AG08395 (cell line): ENCODE results near the gene SKP2.
"Not testable (repeated sequence)": the region's sequence is repeated elsewhere in the genome, so short reads cannot be mapped to it uniquely, and the experiment has no call there.

Source experiments
- DNase-seq: peaks from one replicate; pipeline ENCODE4 v3.0.0; 2012; ENCODE audit warnings: mixed read lengths, low spot score

SKP2 gene

DNA sequence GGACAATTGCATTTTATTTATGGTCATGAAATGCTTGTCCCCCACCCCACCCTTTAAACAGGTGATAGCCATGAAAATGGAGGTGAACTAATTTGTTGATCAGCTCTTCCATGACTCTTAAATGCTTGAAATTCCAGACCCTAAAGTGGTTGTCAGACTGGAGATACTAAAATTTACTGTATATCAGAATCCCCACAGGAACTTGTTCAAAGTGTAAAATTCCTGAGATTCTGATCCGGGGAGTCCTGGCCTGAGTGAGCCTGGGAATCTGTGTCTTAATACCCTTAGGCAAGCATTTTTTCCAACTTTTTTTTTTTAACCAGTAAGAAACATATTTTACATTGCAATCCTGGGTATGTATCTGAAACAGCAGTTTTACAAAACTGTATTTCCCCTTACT is 4.7 kb downstream of the SKP2 start:
- peak; percentile 76 for DNase-seq

GRCh38 chr5:36158144-36158543 is 6.2 kb downstream of the SKP2 start:
- DNase-seq, result peak; percentile 12

- DNase-seq, result no peak
Observed at GRCh38 chr5:36160617-36161016, 8.7 kb downstream of the SKP2 start.

GRCh38 chr5:36161361-36161760 is 9.4 kb downstream of the SKP2 start:
- DNase-seq, result no peak

- no peak for DNase-seq
Observed at GRCh38 chr5:36162810-36163486, 11.0 kb downstream of the SKP2 start.

GRCh38 chr5:36164461-36164860 is 12.6 kb downstream of the SKP2 start:
- no peak for DNase-seq

GRCh38 chr5:36168737-36169136 is 16.8 kb downstream of the SKP2 start:
- DNase-seq, result no peak

GRCh38 chr5:36170832-36171424 is 19.0 kb downstream of the SKP2 start:
- DNase-seq, result no peak

GRCh38 chr5:36172599-36172998 is 20.7 kb downstream of the SKP2 start:
- no peak for DNase-seq

DNA sequence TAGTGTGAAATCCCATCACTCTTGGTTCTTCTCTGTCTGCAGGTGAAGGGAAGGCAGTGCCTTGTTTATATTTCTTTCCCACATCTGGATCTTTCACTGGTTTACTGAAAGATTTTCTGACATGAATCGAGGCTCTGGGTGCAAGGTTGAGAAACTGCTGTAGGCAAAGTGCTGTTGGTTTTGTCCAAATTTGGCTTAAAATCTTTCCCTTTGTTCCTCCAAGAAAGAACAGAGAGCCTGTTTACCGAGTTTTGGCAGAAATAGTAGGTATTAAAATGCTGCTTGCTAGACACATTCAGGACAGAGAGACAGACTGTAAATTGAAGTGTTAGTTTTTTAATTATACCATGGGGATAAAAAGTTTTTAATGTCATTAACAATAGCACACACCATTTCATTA is 21.5 kb downstream of the SKP2 start:
- DNase-seq, result no peak

- no peak for DNase-seq
Observed at GRCh38 chr5:36174119-36174518, 22.2 kb downstream of the SKP2 start.

DNA sequence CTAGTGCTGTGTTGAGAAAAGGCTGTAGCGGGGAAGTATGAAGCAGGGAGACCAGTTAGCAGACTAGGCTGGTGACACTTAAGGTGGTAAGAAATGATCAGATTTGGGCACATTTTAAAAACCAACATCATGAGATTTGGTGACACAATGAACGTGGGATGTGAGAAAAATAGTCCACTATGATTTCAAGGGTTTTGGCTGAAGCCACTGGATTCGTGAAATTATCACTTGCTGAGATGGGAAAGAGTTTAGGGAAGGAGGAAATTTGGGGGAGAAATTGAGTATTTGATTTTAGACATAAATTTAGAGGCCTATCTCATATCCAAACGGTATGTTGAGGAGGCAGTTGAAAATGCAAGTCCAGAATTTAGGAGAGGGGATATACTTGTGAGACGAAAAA is 23.1 kb downstream of the SKP2 start:
- no peak for DNase-seq

GRCh38 chr5:36177154-36177553 is 25.2 kb downstream of the SKP2 start:
- no peak for DNase-seq

DNA sequence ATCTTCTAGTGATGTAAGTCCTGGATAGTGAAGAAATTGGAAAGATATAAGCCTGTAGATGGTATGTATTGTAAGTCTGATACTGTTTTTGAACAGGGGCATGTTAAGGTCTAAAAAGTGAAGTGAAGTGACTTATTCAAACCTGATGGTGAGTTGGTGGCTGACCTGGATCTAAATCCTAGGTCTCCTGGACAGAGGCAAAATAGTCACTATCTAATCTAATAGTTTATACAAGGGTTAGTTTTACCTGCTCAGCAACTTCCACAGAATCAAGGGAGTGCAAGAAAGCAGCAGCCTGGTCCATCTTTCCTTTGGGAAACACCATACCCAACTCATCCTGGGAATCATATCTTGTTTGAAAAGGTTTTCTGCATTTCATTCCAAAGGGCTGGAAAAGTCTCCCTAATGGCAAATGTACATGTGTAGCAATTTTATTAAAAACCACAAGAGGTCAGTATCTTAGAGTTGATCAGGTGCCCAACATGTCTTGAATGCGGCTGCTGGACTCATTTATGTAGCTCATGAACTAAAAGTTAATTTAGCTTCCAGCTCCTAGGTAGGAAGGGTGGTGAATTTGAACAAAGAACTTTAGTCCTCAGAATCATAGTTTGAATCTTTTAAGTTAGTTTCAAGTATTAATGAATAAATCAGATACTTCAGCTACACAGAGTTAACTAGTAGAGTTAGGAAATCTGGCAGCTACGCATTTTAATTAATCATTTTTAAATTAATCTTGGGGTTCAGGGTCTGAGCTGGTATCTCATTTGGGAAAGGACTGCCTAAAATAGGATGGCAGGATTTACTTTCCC is 26.0 kb downstream of the SKP2 start:
- DNase-seq, result peak; percentile 54

DNA sequence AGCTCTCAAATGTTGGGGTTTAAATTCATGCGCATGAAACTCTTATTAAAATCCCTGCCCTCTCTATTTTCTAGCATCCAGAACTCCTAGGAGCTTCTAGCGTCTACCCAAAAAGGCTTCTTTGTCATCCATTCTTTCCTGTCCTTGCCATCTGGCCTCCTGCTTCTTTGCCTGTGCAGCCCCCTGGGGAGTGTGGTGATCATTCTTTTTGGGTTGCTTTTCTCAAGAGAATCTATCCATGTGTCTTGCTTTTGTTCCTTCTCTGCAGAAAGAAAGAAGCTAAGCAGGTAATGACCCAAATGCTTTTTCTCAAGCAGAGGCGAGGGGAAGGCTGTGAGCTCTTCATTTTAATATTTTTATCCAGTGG is 26.6 kb downstream of the SKP2 start:
- DNase-seq, result no peak

GRCh38 chr5:36179950-36180349 is 28.0 kb downstream of the SKP2 start:
- DNase-seq, result no peak

- no peak for DNase-seq
Observed at GRCh38 chr5:36180556-36181350, 28.8 kb downstream of the SKP2 start.

DNA sequence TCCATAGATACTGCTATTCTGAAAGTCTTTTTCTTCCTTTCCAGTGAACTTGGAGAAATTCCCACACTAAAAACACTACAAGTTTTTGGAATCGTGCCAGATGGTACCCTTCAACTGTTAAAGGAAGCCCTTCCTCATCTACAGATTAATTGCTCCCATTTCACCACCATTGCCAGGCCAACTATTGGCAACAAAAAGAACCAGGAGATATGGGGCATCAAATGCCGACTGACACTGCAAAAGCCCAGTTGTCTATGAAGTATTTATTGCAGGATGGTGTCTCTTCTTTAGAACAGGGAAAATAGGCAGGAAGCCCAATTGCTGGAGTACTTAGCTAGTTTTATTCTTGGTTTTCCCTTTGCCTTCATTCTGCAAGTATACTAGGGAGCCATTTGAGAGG is 29.9 kb downstream of the SKP2 start:
- DNase-seq, result no peak

GRCh38 chr5:36184408-36184807 is 32.5 kb downstream of the SKP2 start:
- not testable (repeated sequence) for DNase-seq

DNA sequence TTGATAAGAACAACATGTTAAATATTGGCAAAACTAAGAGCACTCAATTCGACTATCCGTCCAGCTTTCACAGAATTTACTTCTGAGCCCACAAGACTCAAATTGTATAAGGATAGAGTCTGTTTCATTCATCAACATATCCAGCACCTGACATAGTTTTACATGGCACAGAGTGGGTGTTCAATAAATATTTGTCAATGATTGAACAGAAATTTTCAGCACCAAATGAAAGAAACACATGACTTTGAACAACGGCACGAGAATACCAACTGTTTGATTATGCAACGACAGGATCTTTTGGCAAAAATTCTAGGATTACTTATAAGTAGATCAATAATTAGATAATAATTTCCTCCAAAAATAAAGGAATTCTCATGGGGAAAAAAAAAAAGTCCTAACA is 41.8 kb downstream of the SKP2 start:
- DNase-seq, result no peak

DNA sequence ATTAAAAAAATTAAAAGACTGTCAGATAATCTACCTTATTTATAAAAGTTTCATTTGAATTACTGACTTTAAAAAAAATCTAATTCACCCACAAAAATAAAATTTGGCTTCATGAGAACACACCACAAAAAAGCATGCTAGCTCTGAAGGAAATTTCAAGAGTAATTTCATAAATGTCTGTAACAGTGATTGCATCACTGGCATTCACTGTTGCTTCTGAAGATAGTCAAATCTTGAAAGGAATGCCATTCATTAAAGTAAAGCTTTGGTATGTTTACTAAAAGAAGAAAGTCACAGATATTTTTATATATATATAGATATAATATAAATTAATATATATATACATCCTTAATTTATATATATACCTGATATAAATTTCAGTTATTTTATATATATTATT is 46.4 kb downstream of the SKP2 start:
- DNase-seq, result no peak

DNA sequence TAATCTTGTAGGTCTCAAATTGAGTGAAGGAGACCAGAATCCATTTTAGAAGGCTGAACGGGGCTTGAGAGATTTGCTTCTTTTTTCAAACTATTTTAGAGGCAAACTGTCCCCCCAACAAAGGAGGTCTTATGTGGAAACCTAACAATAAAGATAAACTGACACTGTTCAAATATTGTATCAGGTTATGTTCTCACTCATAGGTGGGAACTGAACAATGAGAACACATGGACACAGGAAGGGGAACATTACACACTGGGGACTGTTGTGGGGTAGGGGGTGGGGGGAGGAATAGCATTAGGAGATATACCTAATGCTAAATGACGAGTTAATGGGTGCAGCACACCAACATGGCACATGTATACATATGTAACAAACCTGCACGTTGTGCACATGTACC is 46.9 kb downstream of the SKP2 start:
- not testable (repeated sequence) for DNase-seq

DNA sequence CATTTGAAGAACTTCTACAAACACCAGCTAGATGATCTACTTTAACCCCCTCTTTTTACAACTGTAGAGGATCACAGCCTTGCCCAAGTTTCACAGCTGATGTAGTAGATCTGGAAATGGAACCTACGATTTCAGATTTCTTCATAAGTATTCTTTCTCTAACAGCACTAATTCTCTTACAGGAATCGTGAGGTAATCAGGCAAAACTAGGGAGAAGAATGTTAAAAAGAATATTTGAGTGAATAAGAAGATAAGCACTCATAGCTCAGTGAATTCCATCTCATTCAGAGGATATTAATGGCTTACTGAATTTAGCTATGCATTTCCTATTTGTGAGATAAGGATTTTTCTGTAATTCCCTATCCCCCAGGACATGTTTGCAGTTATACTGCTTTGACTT is 47.7 kb downstream of the SKP2 start:
- no peak for DNase-seq
